Measurements from ENCODE around the gene CIDEC. TPM values are rescaled to one million over a fixed set of nuclear protein-coding genes. Genes with fewer than 3 reads are reported as not detected.
"Not testable (repeated sequence)": the region's sequence is repeated elsewhere in the genome, so short reads cannot be mapped to it uniquely, and the experiment has no call there.

The CIDEC gene
- total RNA-seq, 1 donor from 2014 or later = 51.3 TPM

GRCh38 chr3:9859530-9860025 lies 20.5 kb downstream of the CIDEC start:
- no peaks in the 10 kb centered on the region for H3K9me3 ChIP-seq
- peaks cover 16% of the 10 kb centered on the region for H3K4me1 ChIP-seq
- no peaks in the 10 kb centered on the region for H3K27me3 ChIP-seq
- TF ChIP-seq POLR2A (IDR thresholded peaks at IDR 0.05) = no peak
- no peak for TF ChIP-seq CTCF (IDR thresholded peaks at IDR 0.05)
- TF ChIP-seq POLR2AphosphoS5 (IDR thresholded peaks at IDR 0.05; ENCODE audit: insufficient read depth in 1 of 2, low read depth in 1 of 2) = no peak
- no peak overlapping the region for H3K4me3 ChIP-seq
- H3K27ac ChIP-seq = no peak overlapping the region
- no peak for DNase-seq (ENCODE audit: extremely low spot score in 2 of 2)
- intact Hi-C loops (cut with DNase I) = loop anchor here (5.0 kb wide), 1 partner anchor 58 kb away; the partner anchor contains the start of gene IL17RC
- no peaks in the 10 kb centered on the region for H3K36me3 ChIP-seq

GRCh38 chr3:9855594-9855993 lies 24.5 kb downstream of the CIDEC start:
- intact Hi-C loops (cut with DNase I) = no loop called here
- DNase-seq (ENCODE audit: extremely low spot score in 2 of 2) = no peak

GRCh38 chr3:9854291-9854940 lies 25.6 kb downstream of the CIDEC start:
- H3K27ac ChIP-seq; intact Hi-C loops (cut with DNase I); H3K4me3 ChIP-seq; H3K9me3 ChIP-seq; DNase-seq (ENCODE audit: extremely low spot score in 2 of 2); H3K4me1 ChIP-seq; H3K36me3 ChIP-seq; H3K27me3 ChIP-seq: not testable (repeated sequence)

More at GRCh38 chr3:9855594-9855993, 24.5 kb downstream of the CIDEC start:
- no peaks in the 10 kb centered on the region for H3K9me3 ChIP-seq
- H3K4me1 ChIP-seq = no peaks in the 10 kb centered on the region
- no peak overlapping the region for H3K4me3 ChIP-seq
- TF ChIP-seq POLR2AphosphoS5 (IDR thresholded peaks at IDR 0.05; ENCODE audit: insufficient read depth in 1 of 2, low read depth in 1 of 2) (no peak), POLR2A (IDR thresholded peaks at IDR 0.05) (no peak), CTCF (IDR thresholded peaks at IDR 0.05) (no peak)
- no peak overlapping the region for H3K27ac ChIP-seq
- no peaks in the 10 kb centered on the region for H3K36me3 ChIP-seq
- H3K27me3 ChIP-seq = no peaks in the 10 kb centered on the region

- Histone ChIP-seq H3K4me3 (no peak overlapping the region), H3K9me3 (no peaks in the 10 kb centered on the region), H3K27ac (no peak overlapping the region), H3K27me3 (no peaks in the 10 kb centered on the region), H3K4me1 (no peaks in the 10 kb centered on the region), H3K36me3 (no peaks in the 10 kb centered on the region)
- TF ChIP-seq POLR2A (IDR thresholded peaks at IDR 0.05) (no peak), POLR2AphosphoS5 (IDR thresholded peaks at IDR 0.05; ENCODE audit: insufficient read depth in 1 of 2, low read depth in 1 of 2) (no peak), CTCF (IDR thresholded peaks at IDR 0.05) (no peak)
- intact Hi-C loops (cut with DNase I) = no loop called here
- no peak for DNase-seq (ENCODE audit: extremely low spot score in 2 of 2)
Measured at GRCh38 chr3:9852528-9852927, 27.5 kb downstream of the CIDEC start.

- H3K27me3 ChIP-seq; H3K9me3 ChIP-seq; H3K27ac ChIP-seq; intact Hi-C loops (cut with DNase I); DNase-seq (ENCODE audit: extremely low spot score in 2 of 2); H3K36me3 ChIP-seq; H3K4me1 ChIP-seq; H3K4me3 ChIP-seq: not testable (repeated sequence)
Measured at GRCh38 chr3:9851926-9852325, 28.1 kb downstream of the CIDEC start.

- H3K4me1 ChIP-seq; H3K27me3 ChIP-seq; H3K4me3 ChIP-seq; intact Hi-C loops (cut with DNase I); H3K36me3 ChIP-seq; DNase-seq (ENCODE audit: extremely low spot score in 2 of 2); H3K9me3 ChIP-seq; H3K27ac ChIP-seq: not testable (repeated sequence)
Measured at GRCh38 chr3:9851383-9851782, 28.7 kb downstream of the CIDEC start.
